T-cell (primary cell): ENCODE results near the gene MMP20. TPM values are rescaled to one million over a fixed set of nuclear protein-coding genes. Genes with fewer than 3 reads are reported as not detected.

Experiments
- ATAC-seq, 4 experiments: fragments of 200-7000 bp in 3 of 4; fragments of 150-1000 bp in 1 of 4; cut with Tn5 transposase; replicated peaks in 1 of 4; 1 replicate in 3 of 4; 2 replicates in 1 of 4; pipeline ENCODE4 v1.10.0; 2021; ENCODE audit warnings: moderate library complexity in 3 of 4, mild to moderate bottlenecking in 2 of 4, moderate number of reproducible peaks in 1 of 4
- CTCF ChIA-PET, 2 donors: fragments of 300-600 bp; sonication (Branson Sonifier 250); formaldehyde crosslinking; loops; one replicate each; lab custom pipeline; 2022; ENCODE audit warnings: antibody characterized with exemption in 2 of 2; lab: Charles Lee
- POLR2A ChIA-PET, 2 donors: fragments of 300-600 bp; sonication (Branson Sonifier 250); formaldehyde crosslinking; loops; one replicate each; lab custom pipeline; 2022; ENCODE audit warnings: antibody characterized with exemption in 2 of 2; lab: Charles Lee
- DNase-seq, 35 experiments: peaks; one replicate each; pipeline versions ENCODE4 v3.0.0 to v3.0.0-alpha.2; 2013 to 2023
- H3K27ac ChIP-seq: one replicate; pipeline ENCODE4 v1.5.1; 2013; ENCODE audit warnings: low read length
- H3K27me3 ChIP-seq, 2 experiments: replicated peaks in 1 of 2; 1 replicate in 1 of 2; 2 replicates in 1 of 2; pipeline versions ENCODE4 v1.6.1 to v1.7.0; 2013; ENCODE audit warnings: low read length in 1 of 2, mixed read lengths in 1 of 2; ENCODE audit not compliant: control insufficient read depth in 2 of 2, insufficient read depth in 2 of 2; ENCODE audit errors: extremely low read depth in 1 of 2
- H3K36me3 ChIP-seq, 2 donors: 1 replicate in 1 of 2; 2 replicates in 1 of 2; pipeline versions ENCODE4 v1.6.1 to v1.7.0; 2013; ENCODE audit warnings: low read length in 1 of 2; ENCODE audit not compliant: control insufficient read depth in 2 of 2, insufficient read depth in 1 of 2; ENCODE audit errors: extremely low read depth in 1 of 2
- H3K4me1 ChIP-seq, 2 experiments: 1 replicate in 1 of 2; 2 replicates in 1 of 2; pipeline versions ENCODE4 v1.6.1 to v1.7.0; 2013; ENCODE audit warnings: low read length in 2 of 2, mixed read lengths in 1 of 2; ENCODE audit not compliant: insufficient read depth in 2 of 2, control insufficient read depth in 1 of 2; ENCODE audit errors: extremely low read depth in 1 of 2
- H3K4me3 ChIP-seq, 2 donors: 1 replicate in 1 of 2; 2 replicates in 1 of 2; pipeline versions ENCODE4 v1.5.1 to v1.7.0; 2013; ENCODE audit warnings: mild to moderate bottlenecking in 2 of 2, low read length in 1 of 2, moderate library complexity in 1 of 2; ENCODE audit not compliant: control insufficient read depth in 1 of 2; ENCODE audit errors: extremely low read depth in 1 of 2
- H3K9me3 ChIP-seq: 2 replicates; pipeline ENCODE4 v1.7.0; 2013
- H3K27ac Mint-ChIP-seq, 2 donors: one replicate each; pipeline ENCODE4 v1.8.0; 2020 to 2021; ENCODE audit warnings: mild to moderate bottlenecking in 2 of 2, mixed read lengths in 2 of 2
- H3K27me3 Mint-ChIP-seq, 2 donors: one replicate each; pipeline ENCODE4 v1.8.0; 2021 to 2022; ENCODE audit warnings: mixed read lengths in 2 of 2
- H3K36me3 Mint-ChIP-seq: one replicate; pipeline ENCODE4 v1.8.0; 2021; ENCODE audit warnings: mixed read lengths
- H3K4me1 Mint-ChIP-seq, 3 donors: one replicate each; pipeline ENCODE4 v1.8.0; 2020 to 2022; ENCODE audit warnings: mixed read lengths in 3 of 3, mild to moderate bottlenecking in 1 of 3
- H3K4me3 Mint-ChIP-seq, 3 donors: one replicate each; pipeline ENCODE4 v1.8.0; 2020 to 2022; ENCODE audit warnings: mild to moderate bottlenecking in 3 of 3, mixed read lengths in 3 of 3, moderate library complexity in 3 of 3
- H3K9me3 Mint-ChIP-seq, 3 donors: one replicate each; pipeline ENCODE4 v1.8.0; 2020 to 2022; ENCODE audit warnings: mixed read lengths in 3 of 3
- WGBS: methylation state at CpG from one replicate; pipeline ENCODE4 v1.1.5; 2013; ENCODE audit warnings: missing lambda C conversion rate; ENCODE audit not compliant: insufficient coverage; 5-methylcytosine and 5-hydroxymethylcytosine counted together
- total RNA-seq, 35 experiments: library from RNA in 6 of 35; stranded (reverse) in 6 of 35; fragments of 120-200 nt in 1 of 35; gene quantifications; one replicate each; pipeline versions ENCODE4 v1.2.1 to v1.2.4 and lab custom pipeline; 2013 to 2026

MMP20 gene
- total RNA-seq, 5 donors from 2014 or later (not counting 1 experiment from before 2014, with no cell fraction given), result not detected

GRCh38 chr11:102576350-102576749, 48.8 kb downstream of the MMP20 start:
- Histone ChIP-seq H3K4me3 (no peak overlapping the region), H3K9me3 (no peaks in the 10 kb centered on the region), H3K36me3 (no peaks in the 10 kb centered on the region), H3K27ac (peak overlapping the region; percentile 0), H3K27me3 (no peaks in the 10 kb centered on the region), H3K4me1 (peaks cover 3 to 18% of the 10 kb centered on the region in 2 experiments)
- POLR2A ChIA-PET, result interaction anchor here in 1 of 2 donors (0.8 kb wide), 1 partner anchor 30 kb away, joined by 3 read pairs; no protein-coding TSS in a partner anchor
- WGBS, result no CpG with 5 or more reads among the region's 3 CpGs
- Mint-ChIP-seq H3K4me3 (peak overlapping the region in 1 of 3 donors; percentile 26), H3K27ac (peak overlapping the region; percentile 80 to 90), H3K9me3 (peaks cover 0 to 7% (median 2%) of the 10 kb centered on the region in 3 donors), H3K4me1 (peaks cover 22 to 27% (median 24%) of the 10 kb centered on the region in 3 donors), H3K27me3 (no peaks in the 10 kb centered on the region), H3K36me3 (peaks cover 4% of the 10 kb centered on the region)
- DNase-seq (peak in 1 of 35 experiments; percentile 12), ATAC-seq (peak in 2 of 4 experiments; percentile 50 to 54)
- CTCF ChIA-PET, result interaction anchor here (0.6 to 0.7 kb wide), 2 partner anchors 11 to 148 kb away, joined by 3 to 4 read pairs; no protein-coding TSS in a partner anchor

- no peak overlapping the region for H3K27ac Mint-ChIP-seq
- whole genome bisulfite sequencing, result 100% methylated on average over 1 of the region's 2 CpGs
- H3K4me3 ChIP-seq, result no peak overlapping the region
- H3K4me3 Mint-ChIP-seq, result no peak overlapping the region
- no peaks in the 10 kb centered on the region for H3K27me3 ChIP-seq
- peaks cover 3 to 18% of the 10 kb centered on the region in 2 experiments for H3K4me1 ChIP-seq
- POLR2A ChIA-PET, result interaction anchor here in 1 of 2 donors (0.5 to 0.7 kb wide), 2 partner anchors 32 to 138 kb away, joined by 3 to 13 read pairs; no protein-coding TSS in a partner anchor
- H3K9me3 Mint-ChIP-seq, result peaks cover 0 to 7% (median 2%) of the 10 kb centered on the region in 3 donors
- no peaks in the 10 kb centered on the region for H3K36me3 ChIP-seq
- no peaks in the 10 kb centered on the region for H3K27me3 Mint-ChIP-seq
- CTCF ChIA-PET, result interaction anchor here in 1 of 2 donors (0.6 kb wide), 1 partner anchor 24 kb away, joined by 6 read pairs; no protein-coding TSS in a partner anchor
- DNase-seq, result no peak
- peaks cover 22 to 25% (median 24%) of the 10 kb centered on the region in 3 donors for H3K4me1 Mint-ChIP-seq
- peaks cover 4% of the 10 kb centered on the region for H3K36me3 Mint-ChIP-seq
- H3K27ac ChIP-seq, result no peak overlapping the region
- ATAC-seq, result no peak
- H3K9me3 ChIP-seq, result no peaks in the 10 kb centered on the region
Measured at GRCh38 chr11:102575012-102575411, 50.1 kb downstream of the MMP20 start.

GRCh38 chr11:102573851-102574250, 51.3 kb downstream of the MMP20 start:
- Histone ChIP-seq H3K4me3 (no peak overlapping the region), H3K36me3 (no peaks in the 10 kb centered on the region), H3K4me1 (peaks cover 3 to 18% of the 10 kb centered on the region in 2 experiments), H3K9me3 (no peaks in the 10 kb centered on the region), H3K27me3 (peaks cover 0 to 2% of the 10 kb centered on the region in 2 experiments), H3K27ac (no peak overlapping the region)
- WGBS, result no CpG with 5 or more reads among the region's 2 CpGs
- DNase-seq (no peak), ATAC-seq (no peak)
- H3K4me1 Mint-ChIP-seq, result peaks cover 22 to 25% (median 24%) of the 10 kb centered on the region in 3 donors
- H3K36me3 Mint-ChIP-seq, result peaks cover 10% of the 10 kb centered on the region
- ChIA-PET CTCF (interaction anchor here in 1 of 2 donors (1.0 kb wide), 1 partner anchor 14 kb away, joined by 3 read pairs; no protein-coding TSS in a partner anchor), POLR2A (no interaction called here)
- H3K4me3 Mint-ChIP-seq, result no peak overlapping the region
- H3K27ac Mint-ChIP-seq, result no peak overlapping the region
- no peaks in the 10 kb centered on the region for H3K27me3 Mint-ChIP-seq
- peaks cover 6 to 14% (median 7%) of the 10 kb centered on the region in 3 donors for H3K9me3 Mint-ChIP-seq

- Mint-ChIP-seq H3K27ac (no peak overlapping the region), H3K27me3 (no peaks in the 10 kb centered on the region)
- WGBS, result 100% methylated on average over 1 of the region's 2 CpGs
Measured at GRCh38 chr11:102572554-102573220, 52.4 kb downstream of the MMP20 start.

GRCh38 chr11:102568851-102569250, 56.3 kb downstream of the MMP20 start:
- WGBS, result 86% methylated on average over 1 of the region's 3 CpGs
- no peaks in the 10 kb centered on the region for H3K4me1 ChIP-seq
- H3K27ac Mint-ChIP-seq, result no peak overlapping the region
- H3K27me3 Mint-ChIP-seq, result no peaks in the 10 kb centered on the region
- H3K4me3 Mint-ChIP-seq, result no peak overlapping the region
- H3K9me3 Mint-ChIP-seq, result peaks cover 12 to 27% (median 14%) of the 10 kb centered on the region in 3 donors
- POLR2A ChIA-PET, result no interaction called here
- no peak overlapping the region for H3K4me3 ChIP-seq
- DNase-seq, result no peak
- no peaks in the 10 kb centered on the region for H3K36me3 ChIP-seq
- H3K27me3 ChIP-seq, result peaks cover 0 to 3% of the 10 kb centered on the region in 2 experiments
- H3K36me3 Mint-ChIP-seq, result peaks cover 18% of the 10 kb centered on the region
- H3K4me1 Mint-ChIP-seq, result peaks cover 3 to 4% (median 3%) of the 10 kb centered on the region in 3 donors
- no peak for ATAC-seq
- CTCF ChIA-PET, result no interaction called here
- H3K9me3 ChIP-seq, result no peaks in the 10 kb centered on the region
- H3K27ac ChIP-seq, result no peak overlapping the region

More at GRCh38 chr11:102572554-102573220, 52.4 kb downstream of the MMP20 start:
- Histone ChIP-seq H3K4me3 (no peak overlapping the region), H3K27ac (no peak overlapping the region), H3K9me3 (no peaks in the 10 kb centered on the region), H3K27me3 (peaks cover 0 to 3% of the 10 kb centered on the region in 2 experiments), H3K36me3 (no peaks in the 10 kb centered on the region), H3K4me1 (peaks cover 3 to 18% of the 10 kb centered on the region in 2 experiments)
- POLR2A ChIA-PET, result no interaction called here
- Mint-ChIP-seq H3K4me1 (peaks cover 20 to 22% (median 22%) of the 10 kb centered on the region in 3 donors), H3K4me3 (no peak overlapping the region), H3K36me3 (peaks cover 14% of the 10 kb centered on the region), H3K9me3 (peaks cover 6 to 22% (median 7%) of the 10 kb centered on the region in 3 donors)
- no peak for DNase-seq
- no peak for ATAC-seq
- CTCF ChIA-PET, result no interaction called here

GRCh38 chr11:102566112-102566511, 59.0 kb downstream of the MMP20 start:
- Histone ChIP-seq H3K9me3 (no peaks in the 10 kb centered on the region), H3K27me3 (peaks cover 0 to 3% of the 10 kb centered on the region in 2 experiments), H3K4me3 (no peak overlapping the region), H3K27ac (no peak overlapping the region), H3K36me3 (no peaks in the 10 kb centered on the region), H3K4me1 (peaks cover 10 to 11% of the 10 kb centered on the region in 2 experiments)
- H3K27me3 Mint-ChIP-seq, result no peaks in the 10 kb centered on the region
- ChIA-PET CTCF (no interaction called here), POLR2A (interaction anchor here in 1 of 2 donors (0.6 kb wide), 1 partner anchor 20 kb away, joined by 4 read pairs; no protein-coding TSS in a partner anchor)
- no CpG with 5 or more reads among the region's 1 CpG for WGBS
- H3K27ac Mint-ChIP-seq, result no peak overlapping the region
- peaks cover 14% of the 10 kb centered on the region for H3K36me3 Mint-ChIP-seq
- ATAC-seq, result no peak
- peaks cover 12 to 27% (median 14%) of the 10 kb centered on the region in 3 donors for H3K9me3 Mint-ChIP-seq
- no peak overlapping the region for H3K4me3 Mint-ChIP-seq
- peaks cover 28 to 29% (median 29%) of the 10 kb centered on the region in 3 donors for H3K4me1 Mint-ChIP-seq
- no peak for DNase-seq
